ENCODE results near the gene PTGES. TPM values are rescaled to one million over a fixed set of nuclear protein-coding genes. Genes with fewer than 3 reads are reported as not detected.

The PTGES gene
- total RNA-seq, 2 experiments from 2014 or later: 0.25 to 0.38 TPM

DNA sequence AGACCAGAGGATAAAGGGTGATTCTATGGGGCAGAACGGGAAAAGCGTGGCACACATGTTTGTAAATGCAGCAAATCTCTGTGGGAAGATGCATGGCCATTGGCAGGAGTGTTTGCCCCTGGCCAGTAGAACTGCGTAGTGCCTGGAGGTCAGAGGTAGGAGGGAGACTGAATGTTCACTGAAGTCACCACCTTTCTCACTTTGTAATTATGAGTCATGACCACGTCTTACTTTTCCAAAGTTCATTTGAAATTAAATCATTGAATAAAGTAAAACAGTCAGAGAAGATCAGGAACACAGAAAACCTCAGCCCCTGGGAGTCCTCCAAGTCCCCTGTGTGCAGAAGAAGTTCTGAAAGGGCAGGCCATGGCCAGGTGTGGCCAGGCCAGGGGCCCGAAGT lies 4.6 kb downstream of the PTGES start:
- Mint-ChIP-seq H3K4me3 (no peak overlapping the region), H3K27me3 (peaks cover 1% of the 10 kb centered on the region), H3K27ac (no peak overlapping the region), H3K4me1 (ENCODE audit: low read depth) (peaks cover 6% of the 10 kb centered on the region), H3K9me3 (no peaks in the 10 kb centered on the region), H3K36me3 (ENCODE audit: low read depth) (no peaks in the 10 kb centered on the region)
- H3K4me3 ChIP-seq (ENCODE audit: low read length): no peak overlapping the region
- intact Hi-C loops (cut with DNase I, micrococcal nuclease): no loop called here
- ChIA-PET CTCF (interaction anchor here (0.6 kb wide), 1 partner anchor 621 kb away, joined by 5 read pairs; no protein-coding TSS in a partner anchor), POLR2A (no interaction called here)
- DNase-seq: no peak
- peaks cover 9% of the 10 kb centered on the region for H3K4me1 ChIP-seq (ENCODE audit: insufficient read depth, low read length)
- H3K36me3 ChIP-seq (ENCODE audit: insufficient read depth, low read length): no peaks in the 10 kb centered on the region
- H3K27ac ChIP-seq (ENCODE audit: low read depth in 1 of 2, low read length in 2 of 2): no peak overlapping the region
- H3K27me3 ChIP-seq (ENCODE audit: control insufficient read depth in 1 of 2, insufficient read depth in 2 of 2, low read length in 2 of 2): peaks cover 0 to 3% of the 10 kb centered on the region in 2 experiments
- TF ChIP-seq, protein P1, sequence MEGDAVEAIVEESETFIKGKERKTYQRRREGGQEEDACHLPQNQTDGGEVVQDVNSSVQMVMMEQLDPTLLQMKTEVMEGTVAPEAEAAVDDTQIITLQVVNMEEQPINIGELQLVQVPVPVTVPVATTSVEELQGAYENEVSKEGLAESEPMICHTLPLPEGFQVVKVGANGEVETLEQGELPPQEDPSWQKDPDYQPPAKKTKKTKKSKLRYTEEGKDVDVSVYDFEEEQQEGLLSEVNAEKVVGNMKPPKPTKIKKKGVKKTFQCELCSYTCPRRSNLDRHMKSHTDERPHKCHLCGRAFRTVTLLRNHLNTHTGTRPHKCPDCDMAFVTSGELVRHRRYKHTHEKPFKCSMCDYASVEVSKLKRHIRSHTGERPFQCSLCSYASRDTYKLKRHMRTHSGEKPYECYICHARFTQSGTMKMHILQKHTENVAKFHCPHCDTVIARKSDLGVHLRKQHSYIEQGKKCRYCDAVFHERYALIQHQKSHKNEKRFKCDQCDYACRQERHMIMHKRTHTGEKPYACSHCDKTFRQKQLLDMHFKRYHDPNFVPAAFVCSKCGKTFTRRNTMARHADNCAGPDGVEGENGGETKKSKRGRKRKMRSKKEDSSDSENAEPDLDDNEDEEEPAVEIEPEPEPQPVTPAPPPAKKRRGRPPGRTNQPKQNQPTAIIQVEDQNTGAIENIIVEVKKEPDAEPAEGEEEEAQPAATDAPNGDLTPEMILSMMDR (IDR thresholded peaks at IDR 0.05): no peak
- no peak for ATAC-seq (ENCODE audit: poor library complexity)
- no peaks in the 10 kb centered on the region for H3K9me3 ChIP-seq (ENCODE audit: control insufficient read depth in 1 of 2, insufficient read depth in 1 of 2, low read length in 2 of 2)

DNA sequence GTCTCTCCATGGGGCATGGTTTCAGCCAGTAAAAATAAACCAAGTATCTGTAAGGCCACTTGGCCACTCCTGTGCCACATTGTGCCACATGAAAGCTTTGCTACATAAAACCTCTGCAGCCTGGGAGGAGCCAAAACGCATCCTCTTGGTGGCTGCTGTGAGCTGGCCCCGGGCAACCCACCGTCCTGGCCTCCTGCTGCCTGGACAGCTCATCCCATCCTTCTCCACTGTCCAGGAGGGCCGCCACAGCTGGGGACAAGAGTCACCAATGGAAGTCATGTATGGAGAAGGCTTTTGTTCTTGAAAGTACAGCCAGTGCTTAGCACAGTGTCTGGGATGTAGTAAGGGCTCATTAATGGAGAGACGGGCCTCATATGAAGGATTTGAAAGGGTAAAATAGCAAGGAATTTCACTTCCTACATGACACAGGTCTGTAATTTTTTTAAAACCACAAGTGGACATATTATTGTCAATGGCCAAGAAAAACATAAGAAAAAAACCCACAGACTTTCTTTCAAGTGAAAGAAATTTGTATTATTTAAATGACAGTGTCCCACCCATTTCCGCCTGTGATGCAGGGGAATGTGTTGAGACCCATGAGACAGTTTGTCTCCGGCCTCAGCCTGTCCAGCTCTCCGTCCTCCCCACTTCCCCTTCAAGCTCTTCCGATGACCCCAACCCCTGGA lies 6.6 kb downstream of the PTGES start:
- intact Hi-C loops (cut with DNase I, micrococcal nuclease): no loop called here
- H3K36me3 Mint-ChIP-seq (ENCODE audit: low read depth): no peaks in the 10 kb centered on the region
- Histone ChIP-seq H3K27ac (ENCODE audit: low read depth in 1 of 2, low read length in 2 of 2) (no peak overlapping the region), H3K4me1 (ENCODE audit: insufficient read depth, low read length) (no peaks in the 10 kb centered on the region), H3K27me3 (ENCODE audit: control insufficient read depth in 1 of 2, insufficient read depth in 2 of 2, low read length in 2 of 2) (no peaks in the 10 kb centered on the region), H3K4me3 (ENCODE audit: low read length) (no peak overlapping the region), H3K36me3 (ENCODE audit: insufficient read depth, low read length) (no peaks in the 10 kb centered on the region), H3K9me3 (ENCODE audit: control insufficient read depth in 1 of 2, insufficient read depth in 1 of 2, low read length in 2 of 2) (no peaks in the 10 kb centered on the region)
- ATAC-seq (ENCODE audit: poor library complexity): no peak
- CTCF ChIA-PET: interaction anchor here (1.4 kb wide), 1 partner anchor 9 kb away, joined by 4 read pairs; no protein-coding TSS in a partner anchor
- POLR2A ChIA-PET: no interaction called here
- H3K4me3 Mint-ChIP-seq: no peak overlapping the region
- TF ChIP-seq, protein P1 (IDR thresholded peaks at IDR 0.05): no peak
- H3K4me1 Mint-ChIP-seq (ENCODE audit: low read depth): no peaks in the 10 kb centered on the region
- H3K27me3 Mint-ChIP-seq: no peaks in the 10 kb centered on the region
- H3K27ac Mint-ChIP-seq: no peak overlapping the region
- H3K9me3 Mint-ChIP-seq: no peaks in the 10 kb centered on the region
- DNase-seq: no peak

DNA sequence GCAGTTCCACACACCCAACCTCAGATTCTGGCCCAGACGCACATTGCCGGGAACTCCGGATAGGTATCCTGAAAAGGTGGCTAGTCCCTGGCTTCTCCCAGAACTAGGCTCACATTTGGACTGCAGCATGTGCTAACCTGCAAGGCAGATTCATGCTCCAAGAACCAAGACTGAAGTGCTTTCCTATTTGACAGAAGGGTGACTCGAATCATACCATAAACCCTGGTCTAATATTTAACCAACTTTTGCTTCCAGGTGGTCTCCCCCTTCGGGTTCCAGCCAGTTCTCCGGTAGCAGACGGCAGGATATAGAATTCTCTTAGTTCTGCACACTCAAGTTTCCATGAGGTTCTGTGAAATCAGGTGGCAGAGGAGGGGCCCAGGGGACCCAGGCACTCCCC lies 7.6 kb downstream of the PTGES start:
- H3K4me3 Mint-ChIP-seq: no peak overlapping the region
- H3K4me1 ChIP-seq (ENCODE audit: insufficient read depth, low read length): no peaks in the 10 kb centered on the region
- H3K9me3 Mint-ChIP-seq: no peaks in the 10 kb centered on the region
- DNase-seq (no peak), ATAC-seq (ENCODE audit: poor library complexity) (no peak)
- no peaks in the 10 kb centered on the region for H3K27me3 ChIP-seq (ENCODE audit: control insufficient read depth in 1 of 2, insufficient read depth in 2 of 2, low read length in 2 of 2)
- ChIA-PET POLR2A (no interaction called here), CTCF (no interaction called here)
- TF ChIP-seq, protein P1 (IDR thresholded peaks at IDR 0.05): no peak
- H3K27ac Mint-ChIP-seq: no peak overlapping the region
- no peaks in the 10 kb centered on the region for H3K27me3 Mint-ChIP-seq
- H3K36me3 ChIP-seq (ENCODE audit: insufficient read depth, low read length): no peaks in the 10 kb centered on the region
- H3K27ac ChIP-seq (ENCODE audit: low read depth in 1 of 2, low read length in 2 of 2): no peak overlapping the region
- no peaks in the 10 kb centered on the region for H3K36me3 Mint-ChIP-seq (ENCODE audit: low read depth)
- H3K4me3 ChIP-seq (ENCODE audit: low read length): no peak overlapping the region
- H3K9me3 ChIP-seq (ENCODE audit: control insufficient read depth in 1 of 2, insufficient read depth in 1 of 2, low read length in 2 of 2): no peaks in the 10 kb centered on the region
- no peaks in the 10 kb centered on the region for H3K4me1 Mint-ChIP-seq (ENCODE audit: low read depth)
- intact Hi-C loops (cut with DNase I, micrococcal nuclease): no loop called here

All from CD4-positive, alpha-beta T cell (primary cell).